ENCODE results near the gene PLIN4.

PLIN4 gene

GRCh38 chr19:4453232-4454179, 64.8 kb downstream of the PLIN4 start:
- DNase-seq = no peak

DNA sequence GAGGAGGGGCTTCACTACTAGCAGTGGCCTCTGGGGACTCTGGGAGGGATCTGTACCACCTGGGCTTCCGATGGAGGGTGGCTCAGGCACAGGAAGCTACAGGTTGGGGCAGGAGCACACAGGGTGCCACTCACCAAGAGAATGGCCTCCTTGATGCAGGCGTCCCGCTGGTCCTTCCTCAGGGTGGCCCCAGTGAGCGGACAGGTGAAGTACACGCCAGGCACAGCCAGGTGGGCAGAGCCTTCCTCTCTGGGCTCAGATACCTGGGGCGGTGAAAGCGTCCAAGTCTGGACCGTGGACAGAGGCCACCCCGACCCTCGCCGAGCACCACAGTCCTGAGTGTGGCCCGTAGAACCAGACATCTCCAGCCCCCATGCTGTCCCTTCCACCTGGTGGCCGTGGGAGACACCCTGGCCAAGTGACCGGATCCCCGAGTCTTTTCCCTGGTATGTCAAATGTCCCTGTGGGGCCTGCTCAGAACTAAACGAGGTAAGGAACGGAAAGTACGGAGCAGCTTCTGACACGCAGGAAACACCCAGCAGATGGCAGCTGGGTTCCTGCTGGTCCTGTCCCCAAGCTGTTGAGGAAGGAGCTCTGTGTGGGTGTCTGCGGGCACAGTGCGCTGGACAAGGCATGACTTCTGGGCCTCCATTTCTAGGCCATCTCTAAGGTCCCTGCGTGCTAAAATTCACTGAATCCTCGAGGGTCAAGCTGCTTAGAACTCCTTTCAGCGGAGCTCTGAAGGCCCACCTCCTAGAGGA, 65.9 kb downstream of the PLIN4 start:
- DNase-seq = no peak
